DND-41 (cell line): ENCODE measurements around the gene ATP6AP2.

Experiments
- EZH2 ChIP-seq: IDR thresholded peaks from 3 replicates; pipeline ENCODE4 v1.6.1; 2012; ENCODE audit warnings: borderline replicate concordance, low read depth, mild to moderate bottlenecking, moderate library complexity, low read length, inconsistent platforms; ENCODE audit not compliant: severe bottlenecking
- TF ChIP-seq, protein P1 (sequence below): IDR thresholded peaks from 2 replicates; pipeline ENCODE4 v1.5.1; 2012; ENCODE audit warnings: borderline replicate concordance, low read length, moderate library complexity, mild to moderate bottlenecking; ENCODE audit not compliant: poor library complexity, severe bottlenecking; ENCODE audit errors: extremely low read depth

DNA sequence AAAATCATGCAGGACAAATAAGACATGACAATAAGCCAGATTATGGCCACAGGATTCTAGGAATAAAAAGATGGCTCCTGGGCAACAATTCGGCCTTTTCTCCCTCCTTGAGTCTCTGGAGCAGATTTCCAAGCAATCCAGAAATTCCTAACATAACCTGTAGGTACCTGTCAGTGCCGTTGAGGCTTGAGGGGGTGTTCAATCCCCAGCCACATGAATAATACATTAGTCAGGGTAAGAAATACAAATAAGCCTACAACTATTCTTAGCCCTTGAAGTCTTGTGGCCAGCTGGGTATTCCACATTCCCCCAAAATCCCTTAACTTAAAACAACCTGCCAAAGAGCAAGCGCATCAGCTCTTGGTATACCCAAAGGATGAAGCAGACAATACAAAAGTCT, 56.9 kb downstream of the ATP6AP2 start:
- TF ChIP-seq, protein P1, sequence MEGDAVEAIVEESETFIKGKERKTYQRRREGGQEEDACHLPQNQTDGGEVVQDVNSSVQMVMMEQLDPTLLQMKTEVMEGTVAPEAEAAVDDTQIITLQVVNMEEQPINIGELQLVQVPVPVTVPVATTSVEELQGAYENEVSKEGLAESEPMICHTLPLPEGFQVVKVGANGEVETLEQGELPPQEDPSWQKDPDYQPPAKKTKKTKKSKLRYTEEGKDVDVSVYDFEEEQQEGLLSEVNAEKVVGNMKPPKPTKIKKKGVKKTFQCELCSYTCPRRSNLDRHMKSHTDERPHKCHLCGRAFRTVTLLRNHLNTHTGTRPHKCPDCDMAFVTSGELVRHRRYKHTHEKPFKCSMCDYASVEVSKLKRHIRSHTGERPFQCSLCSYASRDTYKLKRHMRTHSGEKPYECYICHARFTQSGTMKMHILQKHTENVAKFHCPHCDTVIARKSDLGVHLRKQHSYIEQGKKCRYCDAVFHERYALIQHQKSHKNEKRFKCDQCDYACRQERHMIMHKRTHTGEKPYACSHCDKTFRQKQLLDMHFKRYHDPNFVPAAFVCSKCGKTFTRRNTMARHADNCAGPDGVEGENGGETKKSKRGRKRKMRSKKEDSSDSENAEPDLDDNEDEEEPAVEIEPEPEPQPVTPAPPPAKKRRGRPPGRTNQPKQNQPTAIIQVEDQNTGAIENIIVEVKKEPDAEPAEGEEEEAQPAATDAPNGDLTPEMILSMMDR = no peak
- TF ChIP-seq EZH2 = no peak
